Sigmoid colon (tissue), 4 donors: Measurements from ENCODE around the gene MRPS11.
"Not testable (repeated sequence)": the region's sequence is repeated elsewhere in the genome, so short reads cannot be mapped to it uniquely, and the experiment has no call there.

Source experiments
- CTCF ChIP-seq, 4 experiments: fragments of 450-650 bp in 3 of 4; fragments of 200-600 bp in 1 of 4; IDR thresholded peaks; one replicate each; pipeline ENCODE4 v1.5.1; 2016 to 2019; ENCODE audit warnings: antibody characterized with exemption in 4 of 4, mild to moderate bottlenecking in 3 of 4, moderate library complexity in 2 of 4
- EP300 ChIP-seq, 4 donors: sonication (generic); formaldehyde crosslinking; IDR thresholded peaks; one replicate each; pipeline ENCODE4 v1.6.1; 2017; ENCODE audit warnings: antibody characterized with exemption in 4 of 4
- POLR2A ChIP-seq, 2 donors: fragments of 450-650 bp; IDR thresholded peaks; one replicate each; pipeline ENCODE4 v1.6.1; 2016; ENCODE audit warnings: antibody characterized with exemption in 2 of 2, mild to moderate bottlenecking in 2 of 2, moderate library complexity in 2 of 2
- POLR2AphosphoS5 ChIP-seq, 4 donors: sonication (generic); formaldehyde crosslinking; IDR thresholded peaks; one replicate each; pipeline ENCODE4 v1.6.1; 2017; ENCODE audit warnings: antibody characterized with exemption in 4 of 4

- TF ChIP-seq CTCF, POLR2AphosphoS5, POLR2A, EP300 (IDR thresholded peaks at IDR 0.05): not testable (repeated sequence)
Observed at GRCh38 chr15:88524094-88524493, 56.6 kb downstream of the MRPS11 start.
